ENCODE measurements around the gene GON7.
"Not testable (repeated sequence)": the region's sequence is repeated elsewhere in the genome, so short reads cannot be mapped to it uniquely, and the experiment has no call there.

Gene GON7

GRCh38 chr14:93199031-93199430 lies 7.8 kb downstream of the GON7 start:
- DNase-seq = peak; percentile 64

- DNase-seq = no peak
Observed at GRCh38 chr14:93195316-93195999, 11.4 kb downstream of the GON7 start.

- no peak for DNase-seq
Observed at GRCh38 chr14:93186956-93187355, 19.9 kb downstream of the GON7 start.

GRCh38 chr14:93186466-93186865 lies 20.4 kb downstream of the GON7 start:
- no peak for DNase-seq

GRCh38 chr14:93185349-93185720 lies 21.5 kb downstream of the GON7 start:
- DNase-seq = no peak

GRCh38 chr14:93184391-93185348 lies 22.2 kb downstream of the GON7 start, which contains the start of the genes LYSET and MOAP1:
LYSET (plus strand) TSS chr14:93185317; CDS start chr14:93185406, 89 bp downstream.
MOAP1 (minus strand) TSS chr14:93184897; CDS start chr14:93184242, 655 bp downstream.
- peak; percentile 81 for DNase-seq

- DNase-seq = peak; percentile 37
Observed at GRCh38 chr14:93183596-93184317, 23.1 kb downstream of the GON7 start.

GRCh38 chr14:93175492-93175891 lies 31.4 kb downstream of the GON7 start:
- no peak for DNase-seq

- DNase-seq = not testable (repeated sequence)
Observed at GRCh38 chr14:93174731-93175130, 32.1 kb downstream of the GON7 start.

- peak; percentile 49 for DNase-seq
Observed at GRCh38 chr14:93173943-93174395, 32.9 kb downstream of the GON7 start.

- no peak for DNase-seq
Observed at GRCh38 chr14:93171376-93171775, 35.5 kb downstream of the GON7 start.

- DNase-seq = not testable (repeated sequence)
Observed at GRCh38 chr14:93170141-93170540, 36.7 kb downstream of the GON7 start.

- DNase-seq = not testable (repeated sequence)
Observed at GRCh38 chr14:93169619-93170018, 37.2 kb downstream of the GON7 start.

- not testable (repeated sequence) for DNase-seq
Observed at GRCh38 chr14:93168610-93169009, 38.3 kb downstream of the GON7 start.

- DNase-seq = not testable (repeated sequence)
Observed at GRCh38 chr14:93165271-93166265, 41.3 kb downstream of the GON7 start.

- DNase-seq = no peak
Observed at GRCh38 chr14:93163564-93163963, 43.3 kb downstream of the GON7 start.

- peak; percentile 75 for DNase-seq
Observed at GRCh38 chr14:93161411-93161940, 45.4 kb downstream of the GON7 start.

- DNase-seq = peak; percentile 37
Observed at GRCh38 chr14:93160353-93160801, 46.5 kb downstream of the GON7 start.

GRCh38 chr14:93159625-93160352 lies 47.1 kb downstream of the GON7 start:
- not testable (repeated sequence) for DNase-seq

- not testable (repeated sequence) for DNase-seq
Observed at GRCh38 chr14:93158349-93158748, 48.5 kb downstream of the GON7 start.
